ENCODE results near the gene BEGAIN.

- TF ChIP-seq CTCF (IDR thresholded peaks at IDR 0.05) (no peak), POLR2AphosphoS5 (IDR thresholded peaks at IDR 0.05) (no peak)
Observed at GRCh38 chr14:100599981-100600380, 12.8 kb upstream of the BEGAIN start.

Measured in breast epithelium (tissue), 3 donors.